Epithelial cell of prostate (primary cell): ENCODE data around the gene RNF121.

ENCODE experiments used
- DNase-seq: peaks from one replicate; pipeline ENCODE4 v3.0.0-alpha.2; 2011; ENCODE audit warnings: low read depth, low spot score
- H3K27ac ChIP-seq: fragments of 450-650 bp; 2 replicates; pipeline ENCODE4 v1.5.1; 2017; ENCODE audit warnings: mild to moderate bottlenecking

RNF121 gene

DNA sequence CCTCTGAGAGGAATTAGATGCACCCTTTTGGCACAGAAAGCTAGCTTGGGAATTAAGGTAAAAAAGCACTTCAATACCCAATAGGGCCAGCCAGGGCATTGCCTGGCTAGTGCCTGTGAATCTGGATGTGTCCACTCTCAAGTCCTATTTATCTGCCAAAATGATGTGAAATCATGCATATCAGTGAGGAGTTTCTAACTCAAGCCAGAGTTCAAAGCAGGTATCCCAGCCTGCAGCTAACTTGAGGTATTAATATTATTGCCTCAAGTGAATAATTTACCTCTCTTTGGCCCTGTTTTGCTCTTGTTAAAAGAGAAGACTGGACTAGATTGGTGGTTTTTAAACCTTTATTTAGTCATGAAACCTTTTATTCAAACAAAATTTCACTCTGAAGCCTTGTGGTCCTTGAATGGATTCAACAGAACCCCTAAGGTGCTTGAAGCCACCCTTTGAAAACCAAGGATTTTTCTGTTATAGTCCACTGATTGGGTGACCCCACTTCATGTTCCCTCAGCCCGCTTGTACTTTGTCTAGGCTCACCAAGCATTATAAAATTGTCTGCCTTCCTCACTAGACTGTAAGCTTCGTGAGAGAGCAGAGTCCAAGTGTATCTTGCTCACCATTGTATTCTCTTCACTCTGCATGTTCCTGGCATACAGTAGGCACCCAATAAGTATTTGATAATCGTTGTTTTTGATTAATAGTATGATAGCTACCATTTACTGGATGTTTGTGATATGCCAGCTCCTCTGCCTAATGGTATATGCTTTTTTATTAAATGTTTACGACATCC lies 4.5 kb downstream of the RNF121 start:
- no peak overlapping the region for H3K27ac ChIP-seq
- DNase-seq, result no peak

DNA sequence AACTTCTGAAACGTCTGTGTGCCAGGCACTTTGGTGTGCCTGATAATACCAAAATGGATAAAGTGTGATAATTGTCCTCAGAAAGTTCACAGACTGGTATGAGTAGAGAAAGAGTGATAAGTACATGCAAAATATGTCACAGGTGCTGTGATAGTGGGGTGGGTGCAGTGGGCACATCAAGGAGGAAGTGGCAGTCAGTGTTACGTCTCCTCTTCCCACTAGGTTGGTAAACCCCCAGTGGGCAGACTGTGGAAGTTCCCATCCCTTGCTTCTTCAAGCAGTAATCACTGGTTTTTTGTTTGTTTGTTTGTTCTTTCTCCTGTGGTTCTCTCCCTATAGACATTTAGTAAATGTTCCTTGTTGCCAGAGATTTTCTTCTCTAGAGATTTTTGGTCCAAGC lies 5.4 kb downstream of the RNF121 start:
- no peak overlapping the region for H3K27ac ChIP-seq
- DNase-seq, result no peak

DNA sequence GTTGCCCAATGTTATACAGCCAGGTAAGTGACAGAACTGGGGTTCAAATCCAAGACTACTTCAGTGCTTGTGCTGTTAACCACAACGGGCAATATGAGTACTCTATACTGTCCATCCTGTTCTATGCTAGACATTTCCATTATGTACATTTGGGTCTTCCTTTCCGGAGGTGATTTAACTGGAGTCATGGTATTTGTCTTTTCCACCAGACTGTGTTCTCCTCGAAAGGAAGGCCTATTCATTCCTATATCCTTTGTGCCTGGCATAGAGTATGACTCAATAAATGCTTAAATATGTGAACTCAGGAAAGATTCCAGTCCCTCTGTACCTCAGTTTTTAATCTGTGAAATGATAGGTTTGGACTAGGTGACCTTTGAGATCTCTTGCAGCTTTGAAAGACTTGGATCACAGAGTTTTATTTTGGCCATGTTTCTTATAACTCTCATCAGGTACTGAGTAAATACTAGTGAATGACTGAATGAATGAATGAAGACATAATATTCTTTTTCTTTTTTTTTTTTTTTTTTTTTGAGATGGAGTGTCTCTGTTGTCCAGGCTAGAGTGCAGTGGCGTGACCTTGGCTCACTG lies 6.6 kb downstream of the RNF121 start:
- H3K27ac ChIP-seq, result no peak overlapping the region
- no peak for DNase-seq

DNA sequence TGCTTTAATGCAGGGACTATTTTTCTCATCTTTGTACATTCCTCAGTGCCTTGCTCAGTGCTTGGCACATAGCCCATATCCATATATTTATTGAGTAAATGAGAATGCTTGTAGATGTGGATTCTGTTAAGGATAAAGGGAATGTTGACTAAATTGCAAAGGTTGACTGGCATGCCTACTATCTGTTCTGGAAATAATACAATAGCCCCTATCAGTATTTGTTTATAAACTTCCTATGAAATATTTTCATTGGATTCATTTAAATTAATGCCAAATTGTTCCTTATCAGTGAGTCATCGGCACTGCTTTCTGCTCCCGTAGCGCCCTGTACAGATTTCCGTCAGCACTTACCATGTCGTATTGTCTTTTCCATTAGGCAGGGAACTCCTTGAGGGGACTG lies 8.0 kb downstream of the RNF121 start:
- DNase-seq, result no peak
- H3K27ac ChIP-seq, result no peak overlapping the region

- no peak overlapping the region for H3K27ac ChIP-seq
Measured at GRCh38 chr11:71937826-71938225, 9.0 kb downstream of the RNF121 start.

DNA sequence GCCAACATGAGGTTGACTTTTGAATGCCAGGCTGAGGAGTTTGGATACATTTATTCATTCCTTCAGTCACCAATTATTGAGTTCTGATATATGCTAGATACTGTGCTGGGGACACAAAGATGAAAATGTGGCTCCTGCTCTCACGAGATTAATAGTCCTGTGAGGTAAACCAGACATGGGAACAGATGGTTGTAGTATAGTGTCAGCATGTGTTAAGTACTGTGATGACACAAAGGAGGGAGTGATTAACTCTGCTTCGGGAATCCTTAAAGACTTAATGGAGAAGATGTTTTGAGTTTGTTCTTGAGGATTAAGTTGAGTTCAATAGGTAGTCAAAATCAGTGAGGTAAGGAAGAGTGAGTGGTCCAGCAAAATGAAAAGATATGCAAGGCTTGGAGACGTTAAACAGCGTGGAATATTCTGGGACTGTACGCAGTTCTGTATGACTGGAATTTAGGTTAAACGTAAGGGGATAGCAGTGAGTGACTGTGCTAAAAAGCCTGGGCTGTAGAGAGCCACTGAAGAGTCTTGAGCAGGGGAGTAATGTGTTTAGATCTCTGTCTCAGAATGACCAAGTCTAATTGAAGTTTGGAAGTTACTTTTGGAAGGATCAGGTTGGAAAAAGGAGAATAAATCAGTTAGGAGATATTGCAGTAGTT lies 11.8 kb downstream of the RNF121 start:
- DNase-seq, result no peak
- no peak overlapping the region for H3K27ac ChIP-seq

More at GRCh38 chr11:71937826-71938225, 9.0 kb downstream of the RNF121 start:
- no peak for DNase-seq

GRCh38 chr11:71946144-71946571 lies 17.3 kb downstream of the RNF121 start:
- peak; percentile 63 for DNase-seq
- H3K27ac ChIP-seq, result peak overlapping the region; percentile 91

DNA sequence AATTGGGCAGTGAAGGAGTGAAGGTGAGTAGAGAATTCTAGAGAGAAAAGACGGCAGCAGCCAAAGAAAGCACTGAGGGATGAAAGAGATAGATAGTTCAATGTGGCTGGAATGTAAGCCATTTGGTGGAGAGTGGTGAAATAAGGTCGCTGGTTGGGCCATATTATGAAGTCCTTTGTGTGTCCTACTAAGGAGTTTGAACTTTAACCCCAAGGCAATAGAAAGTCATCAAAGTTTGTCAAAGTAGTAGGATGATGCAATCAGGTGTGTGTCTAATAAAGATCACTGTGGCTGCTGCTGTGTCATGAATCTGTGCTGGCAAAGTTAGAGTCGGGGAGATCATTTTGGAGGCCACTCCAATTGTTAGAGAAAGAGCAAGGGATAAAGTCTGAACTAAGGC lies 18.7 kb downstream of the RNF121 start:
- peak overlapping the region; percentile 91 for H3K27ac ChIP-seq
- no peak for DNase-seq

GRCh38 chr11:71948314-71949027 lies 19.6 kb downstream of the RNF121 start:
- peak overlapping the region; percentile 91 for H3K27ac ChIP-seq
- DNase-seq, result no peak

GRCh38 chr11:71949034-71949433 lies 20.2 kb downstream of the RNF121 start:
- H3K27ac ChIP-seq, result no peak overlapping the region
- DNase-seq, result no peak

GRCh38 chr11:71951741-71952310 lies 23.0 kb downstream of the RNF121 start:
- H3K27ac ChIP-seq, result no peak overlapping the region
- no peak for DNase-seq

DNA sequence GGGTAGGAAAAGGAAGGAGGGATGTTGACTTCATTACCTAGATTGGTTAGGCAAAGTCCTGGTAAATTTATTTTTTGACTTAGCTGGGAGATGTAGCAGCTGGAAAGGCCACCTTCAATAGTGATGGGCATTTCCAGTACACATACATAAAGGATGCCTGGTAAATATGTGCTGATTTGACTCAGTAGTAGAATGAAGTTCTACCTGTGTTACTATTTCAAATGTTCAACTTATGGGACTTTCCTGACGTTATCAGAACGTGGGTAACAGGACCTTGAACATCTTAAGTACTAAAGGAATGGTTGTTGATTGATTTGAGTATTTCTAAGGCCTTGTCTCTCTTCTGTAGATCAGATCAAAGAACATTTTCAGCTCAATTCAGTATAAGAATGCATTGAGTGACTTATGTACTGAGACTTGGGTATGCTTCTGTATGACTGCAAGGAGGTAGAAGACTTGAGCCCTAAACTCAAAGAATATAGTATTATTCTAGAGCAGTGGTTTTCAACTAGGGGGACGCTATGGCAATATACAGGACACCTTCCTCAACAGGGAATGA lies 27.1 kb downstream of the RNF121 start:
- H3K27ac ChIP-seq, result no peak overlapping the region
- DNase-seq, result no peak

DNA sequence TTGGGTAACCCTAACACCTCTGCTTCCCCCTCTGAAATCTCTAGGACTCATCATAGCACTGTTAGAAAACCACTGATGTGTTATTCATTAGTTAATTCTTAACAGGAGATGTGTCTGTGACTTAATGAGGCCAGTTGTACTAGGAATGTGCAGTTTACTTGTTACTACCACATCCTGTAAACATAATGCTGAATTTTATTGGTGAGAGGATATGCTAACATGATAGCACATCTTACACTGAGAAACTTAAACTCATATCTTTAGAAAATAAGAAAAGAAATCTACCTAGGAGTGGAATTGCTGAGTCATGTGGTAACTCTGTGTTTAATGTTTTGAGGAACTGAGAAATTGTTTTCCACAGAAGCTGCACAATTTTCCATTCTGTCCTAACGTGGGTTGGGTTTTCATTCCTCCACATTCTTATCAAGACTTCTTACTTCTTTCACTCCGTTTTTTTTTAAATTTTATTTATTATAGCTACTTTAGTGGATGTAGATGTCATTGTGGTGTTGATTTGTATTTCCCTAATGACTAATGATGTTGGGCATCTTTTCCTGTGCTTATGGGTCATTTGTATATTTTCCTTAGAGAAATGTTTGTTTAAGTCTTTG lies 33.7 kb downstream of the RNF121 start:
- peak overlapping the region; percentile 30 for H3K27ac ChIP-seq
- DNase-seq, result no peak

GRCh38 chr11:71963468-71963867 lies 34.6 kb downstream of the RNF121 start:
- no peak for DNase-seq
- H3K27ac ChIP-seq, result no peak overlapping the region

GRCh38 chr11:71964641-71965040 lies 35.8 kb downstream of the RNF121 start:
- no peak overlapping the region for H3K27ac ChIP-seq
- no peak for DNase-seq

DNA sequence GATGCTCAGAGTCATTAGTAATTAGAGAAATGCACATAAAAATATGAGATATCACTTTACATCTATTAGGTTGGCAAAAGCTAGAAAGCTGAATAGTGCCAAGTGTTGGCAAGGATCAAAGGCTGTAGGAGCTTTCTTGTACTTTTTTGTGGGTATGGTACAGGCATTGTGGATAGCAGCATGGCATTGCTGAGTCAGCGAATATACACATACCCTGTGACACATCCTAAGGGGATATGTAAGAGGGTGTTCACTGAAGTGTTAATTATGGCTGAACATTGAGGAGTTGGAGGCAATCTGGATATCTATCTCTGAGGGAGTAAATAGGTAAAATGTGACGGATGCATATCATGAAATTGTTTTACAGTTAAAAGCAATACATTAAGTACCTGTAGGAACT lies 42.8 kb downstream of the RNF121 start:
- DNase-seq, result no peak
- H3K27ac ChIP-seq, result no peak overlapping the region

DNA sequence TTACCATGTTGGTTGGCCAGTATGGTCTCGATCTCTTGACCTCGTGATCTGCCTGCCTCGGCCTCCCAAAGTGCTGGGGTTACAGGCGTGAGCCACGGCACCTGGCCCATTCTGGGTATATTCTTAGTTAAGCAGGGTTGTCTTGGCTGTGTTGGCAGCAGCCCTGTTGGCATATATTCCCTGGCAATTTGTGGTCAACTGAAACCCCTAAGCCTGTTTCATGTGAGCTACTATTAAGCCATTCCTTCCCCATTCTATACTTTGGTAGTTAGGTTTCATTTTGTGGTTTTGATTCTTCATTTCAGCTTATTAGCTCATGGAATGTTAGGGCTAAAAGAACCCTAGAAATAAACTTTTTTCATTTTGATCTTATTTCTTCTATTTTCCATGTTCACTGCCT lies 47.7 kb downstream of the RNF121 start:
- no peak overlapping the region for H3K27ac ChIP-seq
- no peak for DNase-seq

DNA sequence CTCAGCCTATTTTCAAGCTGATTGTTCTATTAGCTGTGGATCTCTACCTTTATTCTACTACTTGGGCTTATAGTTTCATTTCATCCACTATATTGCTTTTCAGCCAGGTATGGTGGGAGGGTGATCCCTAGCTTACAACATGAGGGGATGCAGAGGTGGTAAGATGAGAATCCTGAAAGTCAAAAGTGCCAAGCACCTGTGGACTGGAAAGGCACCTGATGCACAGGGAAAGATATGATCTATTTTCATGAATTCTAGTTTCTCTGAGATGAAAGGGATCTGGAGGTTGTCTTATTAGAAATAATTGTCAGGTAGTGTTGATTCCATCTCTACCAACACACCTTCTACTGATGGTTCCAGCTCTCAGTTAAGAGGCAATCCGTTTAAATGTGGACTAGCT lies 48.2 kb downstream of the RNF121 start:
- H3K27ac ChIP-seq, result no peak overlapping the region
- DNase-seq, result no peak

GRCh38 chr11:71977743-71978418 lies 49.0 kb downstream of the RNF121 start:
- no peak for DNase-seq
- H3K27ac ChIP-seq, result no peak overlapping the region
